GM20431 (cell line): ENCODE data around the gene CD200.

Source experiments
- in situ Hi-C: fragments of 300-500 bp; cut with MseI, MboI; formaldehyde crosslinking; loops from one replicate; pipeline ENCODE4 v1.15.0; 2020; ENCODE audit warnings: low sequenced_read_pairs; ENCODE audit not compliant: unreplicated experiment

CD200 gene

GRCh38 chr3:112333002-112333380 is at the start of gene CD200:
CD200 (plus strand) TSS chr3:112333156; CDS start chr3:112333213, 57 bp downstream.
- in situ Hi-C loops = no loop called here

DNA sequence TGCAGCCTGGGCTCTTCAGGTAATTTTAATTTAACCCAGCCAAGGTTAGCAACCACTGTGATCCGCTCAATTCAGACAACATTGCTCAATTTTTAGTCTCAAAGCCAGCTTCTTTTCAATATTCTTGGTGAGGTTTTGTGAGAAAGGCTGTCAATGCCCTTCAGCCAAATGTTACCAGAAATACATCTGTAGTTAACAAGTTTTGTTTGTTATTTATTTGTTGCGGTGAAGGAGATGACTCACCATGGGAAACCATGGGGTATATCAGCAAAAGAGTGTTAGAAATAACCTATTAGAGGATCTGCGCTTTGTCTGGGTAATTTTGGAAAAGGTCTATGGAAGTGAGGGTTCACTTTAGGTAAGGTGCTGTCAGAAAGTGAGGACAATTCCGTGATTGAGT is 43.9 kb upstream of the CD200 start:
- in situ Hi-C loops = no loop called here

- in situ Hi-C loops = no loop called here
These were observed 39.3 kb upstream of the CD200 start, which contains the start of gene SLC9C1 for GRCh38 chr3:112293368-112294321. SLC9C1 (minus strand) TSS chr3:112294216; CDS start chr3:112286791, 7,425 bp downstream.

- in situ Hi-C loops = no loop called here
These were observed 35.2 kb upstream of the CD200 start for GRCh38 chr3:112297714-112298113.

- in situ Hi-C loops = no loop called here
These were observed 34.2 kb upstream of the CD200 start for GRCh38 chr3:112298781-112299180.

DNA sequence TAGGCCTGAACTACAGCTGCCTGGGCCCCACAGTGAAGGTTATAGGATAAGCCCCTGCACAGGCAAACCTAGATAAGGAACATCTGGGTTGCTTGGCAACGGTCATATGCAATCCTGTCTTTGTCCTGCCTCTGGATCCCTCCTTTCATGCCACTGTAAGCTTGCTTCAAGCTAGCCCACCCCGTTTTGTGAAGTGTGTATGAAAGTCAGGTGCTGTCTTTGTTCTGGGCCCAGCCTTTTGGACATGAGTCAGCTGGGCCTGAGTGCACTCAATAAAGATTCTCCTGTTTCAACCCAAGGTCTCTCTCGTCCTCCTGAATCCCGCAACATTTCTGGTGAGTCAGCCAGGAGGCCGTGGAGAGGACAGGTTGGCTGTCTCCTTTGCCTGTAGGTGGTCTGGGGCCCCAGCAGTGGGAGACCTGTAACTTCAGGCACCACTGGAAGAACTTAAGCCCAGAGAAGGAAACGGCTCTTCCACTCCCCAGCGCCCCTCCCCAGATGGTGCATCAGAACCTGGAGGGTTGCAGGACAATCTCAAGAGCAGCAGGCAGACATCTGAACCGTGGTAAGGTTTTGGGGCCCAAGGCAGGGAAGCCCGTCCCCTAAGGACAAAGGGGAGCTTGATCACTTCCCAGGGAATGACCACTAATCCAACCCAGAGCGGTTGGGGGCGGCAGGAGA is 30.7 kb upstream of the CD200 start:
- in situ Hi-C loops = loop anchor here (25.0 kb wide), 1 partner anchor 190 kb away; no protein-coding TSS in a partner anchor

DNA sequence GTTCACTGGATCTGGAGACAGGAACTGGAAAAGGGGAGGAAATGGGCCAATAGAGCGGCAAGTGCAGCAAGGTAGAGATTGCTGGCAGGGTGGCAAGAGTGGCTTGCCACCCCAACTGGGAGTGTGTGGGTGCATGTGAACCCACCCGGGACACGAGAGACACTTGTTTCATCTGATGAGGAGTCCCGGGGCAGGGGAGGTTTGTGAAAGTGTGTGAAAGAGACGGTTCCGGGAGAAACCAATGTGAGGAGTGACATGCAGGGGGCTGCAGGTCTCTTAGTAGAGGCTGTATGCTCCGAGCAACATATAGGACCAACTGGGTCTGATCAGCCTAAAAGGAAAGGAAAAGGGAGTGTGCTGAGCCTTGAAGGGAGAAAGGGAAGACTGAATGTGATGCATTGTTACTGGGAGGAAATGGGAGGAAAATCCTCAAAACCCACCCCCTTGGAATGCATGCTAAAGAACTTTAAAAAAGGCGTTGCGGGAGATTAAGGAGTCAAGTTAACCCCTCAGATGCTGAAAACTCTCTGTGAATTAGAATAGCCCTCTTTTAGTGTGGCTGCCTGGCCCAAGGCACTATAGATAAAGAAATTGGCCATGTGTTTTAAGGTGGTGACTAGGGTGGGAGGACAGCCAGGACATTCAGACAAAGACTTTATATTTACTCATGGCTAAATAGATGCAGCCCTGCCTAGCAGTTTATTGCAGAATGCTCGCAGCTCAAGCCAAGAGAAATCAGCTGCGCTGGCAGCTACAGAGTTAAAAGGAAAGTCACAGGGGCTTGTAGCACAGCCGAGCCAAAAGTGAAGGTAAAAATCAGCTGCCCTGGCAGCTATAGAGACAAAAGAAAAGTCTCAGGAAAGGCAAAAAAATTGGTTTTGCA is 29.8 kb upstream of the CD200 start:
- in situ Hi-C loops = loop anchor here (25.0 kb wide), 1 partner anchor 191 kb away; no protein-coding TSS in a partner anchor

DNA sequence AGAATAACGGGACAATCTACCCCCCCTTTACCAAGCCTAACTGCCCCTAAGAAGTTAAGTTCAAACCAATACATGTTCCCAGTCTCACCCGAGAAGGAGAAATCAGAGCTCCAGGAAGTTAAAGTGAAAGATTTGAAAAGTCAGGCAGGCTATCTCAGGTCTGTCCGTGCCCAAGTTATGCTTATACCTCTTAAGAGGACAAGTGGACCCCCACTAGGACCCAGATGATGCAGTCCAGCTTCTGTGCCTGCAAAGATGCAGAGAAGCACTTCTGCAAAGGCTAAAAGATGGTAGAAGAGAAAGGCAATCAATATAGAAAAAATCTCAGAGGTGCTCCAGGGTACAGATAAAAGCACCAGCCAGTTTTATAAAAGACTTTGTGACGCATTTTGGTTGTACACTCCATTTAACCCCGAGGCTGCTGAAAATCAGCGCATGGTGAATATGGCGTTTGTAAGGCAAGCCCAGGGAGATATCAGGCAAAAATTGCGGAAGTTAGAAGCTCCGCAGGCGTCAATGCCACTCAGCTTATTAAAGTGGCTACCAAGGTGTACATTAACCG is 29.1 kb upstream of the CD200 start:
- in situ Hi-C loops = loop anchor here (25.0 kb wide), 1 partner anchor 192 kb away; no protein-coding TSS in a partner anchor

DNA sequence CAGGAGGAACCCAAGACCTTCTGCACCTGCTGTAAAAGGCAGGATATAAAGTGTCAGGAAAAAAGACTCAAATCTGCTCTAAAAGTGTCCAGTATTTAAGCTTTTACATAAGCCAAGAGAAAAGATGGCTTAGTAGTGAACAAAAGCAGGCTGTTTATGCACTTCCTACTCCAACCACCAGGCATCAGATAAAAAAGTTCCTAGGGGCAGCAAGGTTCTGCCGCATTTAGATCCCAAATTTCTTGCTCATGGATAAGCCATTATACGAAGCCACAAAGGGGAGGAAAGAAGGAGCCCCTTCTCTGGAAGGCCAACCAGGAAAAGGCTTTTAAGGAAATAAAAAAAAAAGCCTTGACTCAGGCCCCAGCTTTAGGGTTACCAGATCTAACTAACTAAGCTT is 28.3 kb upstream of the CD200 start:
- in situ Hi-C loops = loop anchor here (25.0 kb wide), 1 partner anchor 192 kb away; no protein-coding TSS in a partner anchor

DNA sequence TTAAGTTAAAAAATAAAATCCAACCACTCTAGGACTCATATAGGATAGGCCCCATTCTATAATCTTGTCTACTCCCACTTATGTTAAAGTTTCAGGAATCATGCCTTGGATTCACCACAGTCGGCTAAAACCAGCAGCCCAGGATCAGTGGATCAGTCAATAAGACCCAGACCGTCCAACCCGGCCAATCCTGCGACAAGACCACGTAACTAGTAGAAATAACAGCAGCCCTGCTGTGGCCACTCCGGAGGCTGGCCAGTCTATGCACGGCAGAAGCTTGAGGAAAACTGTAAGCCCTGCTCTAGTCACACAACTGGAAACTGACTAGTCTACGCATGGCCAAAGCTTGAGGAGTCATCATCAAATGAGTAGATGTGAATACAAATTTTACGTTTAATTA is 26.1 kb upstream of the CD200 start:
- in situ Hi-C loops = loop anchor here (25.0 kb wide), 1 partner anchor 195 kb away; no protein-coding TSS in a partner anchor

- in situ Hi-C loops = loop anchor here (25.0 kb wide), 1 partner anchor 195 kb away; no protein-coding TSS in a partner anchor
These were observed 25.4 kb upstream of the CD200 start for GRCh38 chr3:112307557-112307956.

- in situ Hi-C loops = loop anchor here (25.0 kb wide), 1 partner anchor 196 kb away; no protein-coding TSS in a partner anchor
These were observed 24.6 kb upstream of the CD200 start for GRCh38 chr3:112308151-112308911.

- in situ Hi-C loops = loop anchor here (25.0 kb wide), 1 partner anchor 202 kb away; no protein-coding TSS in a partner anchor
These were observed 18.3 kb upstream of the CD200 start for GRCh38 chr3:112314649-112315048.

DNA sequence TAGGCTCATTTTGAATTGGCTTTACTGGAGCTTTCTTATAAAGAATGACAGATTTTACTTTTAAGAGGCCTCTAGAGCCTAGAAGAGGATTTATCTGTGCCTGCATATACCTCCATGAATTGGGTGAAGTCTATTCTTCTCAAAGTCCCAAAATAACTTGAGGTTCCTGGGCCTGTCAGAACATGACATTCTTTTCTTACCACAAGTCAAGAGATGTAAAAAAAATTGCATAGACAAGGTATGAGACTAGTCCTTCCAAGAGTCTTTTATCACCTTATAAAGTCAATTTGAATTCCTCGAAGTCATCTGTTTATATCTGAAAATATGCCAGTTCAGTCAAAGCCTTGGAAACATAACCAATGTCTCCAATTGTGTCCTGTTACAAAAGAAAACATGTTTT is 17.2 kb upstream of the CD200 start:
- in situ Hi-C loops = loop anchor here (25.0 kb wide), 1 partner anchor 203 kb away; no protein-coding TSS in a partner anchor

DNA sequence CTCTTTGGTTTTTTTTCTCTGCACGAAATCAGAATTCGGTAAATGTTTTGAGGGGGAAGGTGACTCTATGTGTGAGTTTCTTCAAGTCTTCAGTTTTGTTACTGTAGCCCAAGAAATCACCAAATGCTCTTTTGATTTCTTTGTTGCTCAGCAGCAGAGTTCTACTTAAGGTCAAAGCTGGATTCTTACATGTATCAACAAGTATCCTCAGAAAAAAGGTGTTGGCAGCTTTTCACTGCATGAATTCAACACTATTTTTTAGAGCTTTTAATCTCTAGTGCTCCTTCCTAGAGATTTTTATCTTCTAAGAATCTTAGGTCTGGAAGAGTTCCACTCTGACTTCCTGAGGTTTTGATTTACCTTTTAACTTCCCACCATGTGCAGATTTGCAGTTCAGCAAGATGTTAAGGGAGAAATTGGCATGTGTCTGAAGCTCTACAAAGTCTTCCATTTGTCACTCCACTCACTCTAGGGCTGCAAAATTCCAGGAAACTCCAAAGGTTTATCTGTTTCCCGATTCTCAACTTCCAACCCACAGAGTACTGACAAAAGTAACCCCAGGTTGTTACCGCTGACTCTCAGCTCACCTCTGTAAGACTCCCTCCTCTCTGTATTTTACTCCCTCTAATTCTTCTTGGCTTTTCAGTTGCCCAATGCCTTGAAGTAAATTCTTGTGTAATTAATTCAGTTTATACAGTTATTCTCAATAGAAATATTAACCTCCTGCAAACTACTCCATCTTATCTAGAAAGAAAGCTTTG is 13.3 kb upstream of the CD200 start:
- in situ Hi-C loops = loop anchor here (10.0 to 25.0 kb wide), 2 partner anchors 205 to 207 kb away; no protein-coding TSS in a partner anchor

- in situ Hi-C loops = loop anchor here (10.0 to 25.0 kb wide), 2 partner anchors 204 to 208 kb away; no protein-coding TSS in a partner anchor
These were observed 12.3 kb upstream of the CD200 start for GRCh38 chr3:112320691-112321090.

GRCh38 chr3:112321867-112322652 is 10.9 kb upstream of the CD200 start:
- in situ Hi-C loops = loop anchor here (10.0 to 25.0 kb wide), 2 partner anchors 203 to 210 kb away; no protein-coding TSS in a partner anchor
